OCI-LY3 (cell line): ENCODE results near the gene COMT.

Source experiments
- H2AFZ ChIP-seq: fragments of 200-600, 300-600 bp; shearing (Covaris generic); 2 replicates; pipeline ENCODE4 v1.6.0; 2014; ENCODE audit warnings: antibody characterized with exemption, low read depth, low read length
- H3K27ac ChIP-seq: fragments of 200-600, 300-600 bp; sonication (generic); 2 replicates; pipeline ENCODE4 v1.5.1; 2014; ENCODE audit warnings: mild to moderate bottlenecking, low read length, moderate library complexity, mixed read lengths
- H3K27me3 ChIP-seq: fragments of 200-600, 300-600 bp; sonication (generic); 2 replicates; pipeline ENCODE4 v1.6.1; 2014; ENCODE audit warnings: low read depth, low read length, mixed read lengths
- H3K36me3 ChIP-seq: fragments of 200-600, 300-600 bp; sonication (generic); replicated peaks from 2 replicates; pipeline ENCODE3; 2014; ENCODE audit warnings: low read depth, low read length, mixed read lengths
- H3K4me1 ChIP-seq: fragments of 300-600, 200-600 bp; sonication (generic); 2 replicates; pipeline ENCODE4 v1.6.1; 2014; ENCODE audit warnings: low read length, mixed read lengths
- H3K4me2 ChIP-seq: fragments of 200-600, 300-600 bp; sonication (generic); 2 replicates; pipeline ENCODE4 v1.6.1; 2014; ENCODE audit warnings: low read length, mixed read lengths
- H3K4me3 ChIP-seq: fragments of 300-600, 200-600 bp; sonication (generic); 2 replicates; pipeline ENCODE4 v1.5.1; 2014; ENCODE audit warnings: antibody characterized with exemption, mild to moderate bottlenecking, low read length, moderate library complexity
- H3K79me2 ChIP-seq: fragments of 300-600, 200-600 bp; shearing (Covaris generic); 2 replicates; pipeline ENCODE4 v1.6.1; 2014; ENCODE audit warnings: mild to moderate bottlenecking, low read length, mixed read lengths
- H3K9ac ChIP-seq: fragments of 300-600, 200-600 bp; shearing (Covaris generic); 2 replicates; pipeline ENCODE4 v1.6.0; 2014; ENCODE audit warnings: mild to moderate bottlenecking, low read length, moderate library complexity
- H3K9me3 ChIP-seq: fragments of 200-600, 300-600 bp; shearing (Covaris generic); 2 replicates; pipeline ENCODE4 v1.6.1; 2014; ENCODE audit warnings: low read length, mixed read lengths; ENCODE audit not compliant: insufficient read depth
- H4K20me1 ChIP-seq: fragments of 200-600, 300-600 bp; sonication (generic); 2 replicates; pipeline ENCODE4 v1.6.1; 2016; ENCODE audit warnings: low read length, mixed read lengths; ENCODE audit not compliant: insufficient read depth
- CTCF ChIP-seq: fragments of 200-600, 300-600 bp; sonication (generic); IDR thresholded peaks from 2 replicates; pipeline ENCODE4 v1.5.1; 2014; ENCODE audit warnings: antibody characterized with exemption, low read length, low read depth
- EZH2phosphoT487 ChIP-seq: fragments of 200-600 bp; shearing (Covaris generic); IDR thresholded peaks from 2 replicates; pipeline ENCODE4 v1.6.1; 2018; ENCODE audit warnings: antibody characterized with exemption, mixed run types, low read depth

Gene COMT

GRCh38 chr22:19929586-19930550, 11.7 kb upstream of the COMT start:
- Histone ChIP-seq H3K27me3 (no peaks in the 10 kb centered on the region), H3K36me3 (no peaks in the 10 kb centered on the region), H3K79me2 (no peaks in the 10 kb centered on the region), H3K9ac (no peak overlapping the region), H3K27ac (no peak overlapping the region), H3K9me3 (no peaks in the 10 kb centered on the region), H4K20me1 (no peaks in the 10 kb centered on the region; the same call in none of the 2 replicates), H3K4me3 (no peak overlapping the region), H3K4me2 (no peak overlapping the region), H2AFZ (no peak overlapping the region), H3K4me1 (no peaks in the 10 kb centered on the region)
- TF ChIP-seq EZH2phosphoT487 (no peak), CTCF (no peak)

GRCh38 chr22:19930551-19931486, 10.8 kb upstream of the COMT start:
- TF ChIP-seq CTCF (no peak), EZH2phosphoT487 (no peak)
- Histone ChIP-seq H2AFZ (no peak overlapping the region), H4K20me1 (no peaks in the 10 kb centered on the region; the same call in none of the 2 replicates), H3K4me1 (no peaks in the 10 kb centered on the region), H3K4me3 (no peak overlapping the region), H3K27ac (no peak overlapping the region), H3K36me3 (peaks cover 3% of the 10 kb centered on the region), H3K9ac (no peak overlapping the region), H3K27me3 (no peaks in the 10 kb centered on the region), H3K9me3 (no peaks in the 10 kb centered on the region), H3K79me2 (no peaks in the 10 kb centered on the region), H3K4me2 (no peak overlapping the region)

GRCh38 chr22:19931514-19931913, 10.1 kb upstream of the COMT start:
- Histone ChIP-seq H3K9me3 (no peaks in the 10 kb centered on the region), H3K36me3 (peaks cover 4% of the 10 kb centered on the region), H2AFZ (no peak overlapping the region), H3K79me2 (no peaks in the 10 kb centered on the region), H3K4me1 (no peaks in the 10 kb centered on the region), H3K4me3 (no peak overlapping the region), H3K9ac (no peak overlapping the region), H4K20me1 (no peaks in the 10 kb centered on the region; the same call in none of the 2 replicates), H3K4me2 (no peak overlapping the region), H3K27ac (no peak overlapping the region), H3K27me3 (no peaks in the 10 kb centered on the region)
- TF ChIP-seq EZH2phosphoT487 = no peak
- no peak for TF ChIP-seq CTCF
